Left ventricle myocardium inferior (tissue), 1 donor: ENCODE results near the gene MSI2. TPM values are rescaled to one million over a fixed set of nuclear protein-coding genes. Genes with fewer than 3 reads are reported as not detected.

Source experiments
- DNase-seq: peaks from one replicate; pipeline ENCODE4 v3.0.0-alpha.2; 2020
- H3K27ac ChIP-seq: fragments of 200-600 bp; replicated peaks from 2 replicates; pipeline ENCODE4 v1.8.0; 2021
- H3K27me3 ChIP-seq: fragments of 200-600 bp; 2 replicates; pipeline ENCODE4 v1.8.0; 2021; ENCODE audit warnings: low read depth
- H3K36me3 ChIP-seq: fragments of 200-600 bp; 2 replicates; pipeline ENCODE4 v1.8.0; 2021
- H3K4me1 ChIP-seq: fragments of 200-600 bp; 2 replicates; pipeline ENCODE4 v1.8.0; 2021
- H3K4me3 ChIP-seq: fragments of 200-600 bp; 2 replicates; pipeline ENCODE4 v1.8.0; 2021; ENCODE audit warnings: mild to moderate bottlenecking, moderate library complexity
- H3K9me3 ChIP-seq: fragments of 200-600 bp; replicated peaks from 2 replicates; pipeline ENCODE4 v1.8.0; 2021
- intact Hi-C: fragments of 100-400 bp; cut with micrococcal nuclease; formaldehyde crosslinking; loops from one replicate; pipeline ENCODE4 v1.11.0; 2022
- total RNA-seq: library from RNA; stranded (reverse); fragmentation: NEBNext Ultra II Directional; extraction: Animal tissue kit (Norgen Biotek cat#: 25700); gene quantifications from one replicate; pipeline ENCODE4 v1.2.1, GENCODE V29; 2021
- TF ChIP-seq, protein P1 (sequence below): fragments of 200-600 bp; IDR thresholded peaks from 2 replicates; pipeline ENCODE4 v1.8.0; 2021; ENCODE audit warnings: antibody characterized with exemption, mild to moderate bottlenecking, borderline replicate concordance
- donor health status: DM: no; HTN: yes; CAD: no; lungs with severe emphysema.

Gene MSI2
- total RNA-seq, 1 donor from 2014 or later = 118 TPM

GRCh38 chr17:57555636-57556175 is 299.4 kb downstream of the MSI2 start:
- TF ChIP-seq, protein P1, sequence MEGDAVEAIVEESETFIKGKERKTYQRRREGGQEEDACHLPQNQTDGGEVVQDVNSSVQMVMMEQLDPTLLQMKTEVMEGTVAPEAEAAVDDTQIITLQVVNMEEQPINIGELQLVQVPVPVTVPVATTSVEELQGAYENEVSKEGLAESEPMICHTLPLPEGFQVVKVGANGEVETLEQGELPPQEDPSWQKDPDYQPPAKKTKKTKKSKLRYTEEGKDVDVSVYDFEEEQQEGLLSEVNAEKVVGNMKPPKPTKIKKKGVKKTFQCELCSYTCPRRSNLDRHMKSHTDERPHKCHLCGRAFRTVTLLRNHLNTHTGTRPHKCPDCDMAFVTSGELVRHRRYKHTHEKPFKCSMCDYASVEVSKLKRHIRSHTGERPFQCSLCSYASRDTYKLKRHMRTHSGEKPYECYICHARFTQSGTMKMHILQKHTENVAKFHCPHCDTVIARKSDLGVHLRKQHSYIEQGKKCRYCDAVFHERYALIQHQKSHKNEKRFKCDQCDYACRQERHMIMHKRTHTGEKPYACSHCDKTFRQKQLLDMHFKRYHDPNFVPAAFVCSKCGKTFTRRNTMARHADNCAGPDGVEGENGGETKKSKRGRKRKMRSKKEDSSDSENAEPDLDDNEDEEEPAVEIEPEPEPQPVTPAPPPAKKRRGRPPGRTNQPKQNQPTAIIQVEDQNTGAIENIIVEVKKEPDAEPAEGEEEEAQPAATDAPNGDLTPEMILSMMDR = no peak
- DNase-seq = no peak
- Histone ChIP-seq H3K36me3 (no peaks in the 10 kb centered on the region), H3K27ac (no peak overlapping the region), H3K4me3 (no peak overlapping the region), H3K27me3 (no peaks in the 10 kb centered on the region), H3K4me1 (peaks cover 49% of the 10 kb centered on the region), H3K9me3 (no peaks in the 10 kb centered on the region)
- intact Hi-C loops = no loop called here

GRCh38 chr17:57556320-57556719 is 300.0 kb downstream of the MSI2 start:
- intact Hi-C loops = no loop called here
- H3K4me3 ChIP-seq = no peak overlapping the region
- DNase-seq = no peak
- TF ChIP-seq, protein P1 = no peak
- no peaks in the 10 kb centered on the region for H3K27me3 ChIP-seq
- H3K4me1 ChIP-seq = peaks cover 49% of the 10 kb centered on the region
- no peak overlapping the region for H3K27ac ChIP-seq
- H3K36me3 ChIP-seq = no peaks in the 10 kb centered on the region
- H3K9me3 ChIP-seq = no peaks in the 10 kb centered on the region

- H3K27ac ChIP-seq = no peak overlapping the region
- no peaks in the 10 kb centered on the region for H3K9me3 ChIP-seq
- no peak overlapping the region for H3K4me3 ChIP-seq
- no peaks in the 10 kb centered on the region for H3K36me3 ChIP-seq
- TF ChIP-seq, protein P1 = no peak
- DNase-seq = no peak
- no peaks in the 10 kb centered on the region for H3K27me3 ChIP-seq
- H3K4me1 ChIP-seq = peaks cover 46% of the 10 kb centered on the region
- intact Hi-C loops = no loop called here
Measured at GRCh38 chr17:57556977-57557376, 300.7 kb downstream of the MSI2 start.

DNA sequence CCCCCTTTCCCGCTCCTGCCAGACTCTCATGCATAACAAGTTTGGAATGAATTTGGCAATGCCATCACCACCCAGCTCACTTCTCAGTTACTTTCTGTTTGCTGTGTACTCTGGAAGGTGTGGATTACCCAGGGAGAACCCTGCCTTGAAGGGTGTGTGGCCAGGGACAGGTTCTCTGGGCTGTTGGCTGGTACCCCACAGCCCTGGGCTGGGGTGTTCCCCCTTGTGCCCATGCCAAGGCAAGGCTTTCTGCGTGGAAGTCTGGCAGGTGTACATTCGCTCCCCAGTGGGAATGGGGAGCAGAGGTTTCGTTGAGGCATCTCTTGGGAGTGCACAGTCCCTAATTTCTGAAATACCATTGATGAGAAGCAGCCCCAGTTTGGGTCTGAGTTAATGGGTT is 301.1 kb downstream of the MSI2 start:
- Histone ChIP-seq H3K4me3 (no peak overlapping the region), H3K27me3 (no peaks in the 10 kb centered on the region), H3K36me3 (no peaks in the 10 kb centered on the region), H3K4me1 (peaks cover 41% of the 10 kb centered on the region), H3K27ac (no peak overlapping the region), H3K9me3 (no peaks in the 10 kb centered on the region)
- TF ChIP-seq, protein P1 = no peak
- no peak for DNase-seq
- intact Hi-C loops = no loop called here

DNA sequence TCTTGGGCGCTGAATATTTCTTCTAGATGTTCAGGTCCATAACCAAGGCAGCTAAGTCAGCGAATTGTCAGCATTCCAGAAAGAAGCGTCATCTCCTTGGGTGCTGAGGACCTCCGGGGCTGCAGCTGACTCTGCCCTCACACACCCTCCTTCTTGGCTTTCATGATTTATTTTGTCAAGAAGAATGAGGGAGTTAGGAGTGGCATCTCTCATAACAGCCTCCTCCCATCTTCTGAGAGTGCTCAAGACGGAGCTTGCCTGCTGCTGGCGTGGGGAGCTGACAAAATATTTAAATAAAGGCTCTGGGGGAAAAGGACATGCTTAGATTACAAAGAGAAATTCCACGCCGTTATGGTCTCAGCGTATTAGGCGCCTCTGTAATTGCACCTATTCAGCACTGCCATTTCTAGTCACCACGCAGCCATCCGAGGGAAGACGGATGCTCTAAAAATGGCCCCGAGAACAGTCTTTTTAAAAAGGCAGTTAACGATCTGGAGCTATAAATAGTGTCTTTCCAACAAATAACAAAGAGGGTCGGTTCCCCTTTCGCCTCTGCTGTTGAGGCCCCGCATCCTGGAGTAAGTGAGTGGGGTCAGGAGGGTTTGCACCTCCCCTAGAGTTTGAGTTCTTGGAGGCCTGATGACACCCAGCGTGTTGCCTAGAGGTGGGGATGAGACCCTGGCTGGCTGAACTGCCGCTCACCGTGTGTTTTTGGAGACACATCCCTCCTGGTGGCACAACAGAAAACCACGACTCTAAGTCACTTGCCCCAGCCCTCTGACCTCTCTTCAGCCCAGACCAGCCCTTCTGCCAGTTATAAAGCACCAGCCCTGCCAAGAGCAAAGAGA is 301.7 kb downstream of the MSI2 start:
- H3K4me1 ChIP-seq = peaks cover 35% of the 10 kb centered on the region
- intact Hi-C loops = no loop called here
- TF ChIP-seq, protein P1 = no peak
- H3K9me3 ChIP-seq = no peaks in the 10 kb centered on the region
- H3K27ac ChIP-seq = no peak overlapping the region
- no peaks in the 10 kb centered on the region for H3K36me3 ChIP-seq
- H3K27me3 ChIP-seq = no peaks in the 10 kb centered on the region
- no peak overlapping the region for H3K4me3 ChIP-seq
- no peak for DNase-seq
